HCT116 (cell line): ENCODE measurements around the gene ANKRD13D. TPM values are rescaled to one million over a fixed set of nuclear protein-coding genes. Genes with fewer than 3 reads are reported as not detected.

ENCODE experiments used
- ATAC-seq: fragments of 200-7000 bp; cut with Tn5 transposase; 2 replicates; pipeline ENCODE4 v1.9.1; 2020; ENCODE audit warnings: mild to moderate bottlenecking, moderate library complexity
- BruUV-seq: library from RNA; stranded (reverse); fragments of 400-500 nt; replicated peaks from 2 replicates; lab custom pipeline; 2021; lab: Mats Ljungman, UMichigan
- CTCF ChIA-PET: fragments of 300-600 bp; sonication (Branson Sonifier 250); formaldehyde crosslinking; loops from one replicate; lab custom pipeline; 2021; ENCODE audit warnings: antibody characterized with exemption; lab: Charles Lee
- POLR2A ChIA-PET: fragments of 300-600, 350-600 bp; sonication (Branson Sonifier 250); formaldehyde crosslinking; loops from one replicate; lab custom pipeline; 2021; ENCODE audit warnings: antibody characterized with exemption; lab: Charles Lee
- RAD21 ChIA-PET, 2 experiments: fragments of 300-600 bp; sonication (Branson Sonifier 250); formaldehyde crosslinking; loops; one replicate each; lab custom pipeline; 2023; ENCODE audit warnings: low total read pairs in 2 of 2; ENCODE audit not compliant: uncharacterized antibody in 2 of 2, unreplicated experiment in 2 of 2, low non-redundant PET in 1 of 2; lab: Charles Lee
- DNase-seq: peaks from one replicate; pipeline ENCODE4 v3.0.0-alpha.2; 2010; ENCODE audit warnings: low read depth, low spot score
- H2AFZ ChIP-seq: fragments of 200-600 bp; shearing (Covaris generic), sonication (generic); 2 replicates; pipeline ENCODE4 v1.6.1; 2017; ENCODE audit warnings: low read depth, mixed run types, mixed read lengths, antibody characterized with exemption, low read length; ENCODE audit not compliant: poor library complexity, severe bottlenecking
- H3K27ac ChIP-seq: 2 replicates; pipeline ENCODE4 v1.5.1; 2012; ENCODE audit warnings: low read depth, low read length
- H3K27me3 ChIP-seq: fragments of 200-600 bp; sonication (generic); 2 replicates; pipeline ENCODE4 v1.6.1; 2016; ENCODE audit warnings: mixed run types, low read length, mixed read lengths; ENCODE audit not compliant: insufficient read depth
- H3K36me3 ChIP-seq, 2 experiments: fragments of 200-500 bp in 1 of 2; fragments of 200-600 bp in 1 of 2; sonication (Bioruptor generic) in 1 of 2; sonication (generic) in 1 of 2; 2 replicates each; pipeline versions ENCODE4 v1.5.1 to v1.6.1; 2014 to 2016; ENCODE audit warnings: low read length in 2 of 2, inconsistent platforms in 1 of 2, mixed read lengths in 1 of 2, mixed run types in 1 of 2; ENCODE audit not compliant: insufficient read depth in 2 of 2, control insufficient read depth in 1 of 2
- H3K4me1 ChIP-seq, 2 experiments: fragments of 200-600 bp in 1 of 2; sonication (generic) in 1 of 2; 2 replicates each; pipeline versions ENCODE4 v1.5.1 to v1.6.1; 2012 to 2017; ENCODE audit warnings: low read length in 2 of 2, inconsistent platforms in 1 of 2, mild to moderate bottlenecking in 1 of 2, mixed read lengths in 1 of 2, mixed run types in 1 of 2, moderate library complexity in 1 of 2; ENCODE audit not compliant: insufficient read depth in 2 of 2, control insufficient read depth in 1 of 2
- H3K4me2 ChIP-seq: fragments of 200-600 bp; sonication (generic); 2 replicates; pipeline ENCODE4 v1.6.1; 2017; ENCODE audit warnings: mixed run types, low read length, mixed read lengths
- H3K4me3 ChIP-seq, 2 experiments: fragments of 200-600 bp in 1 of 2; sonication (generic) in 1 of 2; replicated peaks in 1 of 2; 2 replicates each; pipeline ENCODE4 v1.5.1; 2011 to 2016; ENCODE audit warnings: low read length in 2 of 2, control low read depth in 1 of 2, low read depth in 1 of 2, mild to moderate bottlenecking in 1 of 2, mixed read lengths in 1 of 2, mixed run types in 1 of 2
- H3K79me2 ChIP-seq: fragments of 200-600 bp; sonication (generic); 2 replicates; pipeline ENCODE4 v1.6.1; 2017; ENCODE audit warnings: mild to moderate bottlenecking, mixed run types, low read length, moderate library complexity, mixed read lengths; ENCODE audit not compliant: insufficient read depth
- H3K9ac ChIP-seq: fragments of 200-600 bp; sonication (generic); 2 replicates; pipeline ENCODE4 v1.6.1; 2016; ENCODE audit warnings: low read length, mixed read lengths
- H3K9me2 ChIP-seq: fragments of 200-600 bp; sonication (generic), shearing (Covaris generic); 2 replicates; pipeline ENCODE4 v1.6.1; 2017; ENCODE audit warnings: mixed run types, mild to moderate bottlenecking, moderate library complexity; ENCODE audit not compliant: insufficient read depth
- H3K9me3 ChIP-seq, 2 experiments: fragments of 200-500 bp in 1 of 2; fragments of 200-600 bp in 1 of 2; sonication (Bioruptor generic) in 1 of 2; sonication (generic) in 1 of 2; 2 replicates each; pipeline ENCODE4 v1.6.1; 2014 to 2017; ENCODE audit warnings: low read length in 2 of 2, mixed read lengths in 2 of 2, inconsistent platforms in 1 of 2, low read depth in 1 of 2, mild to moderate bottlenecking in 1 of 2, mixed run types in 1 of 2, moderate library complexity in 1 of 2; ENCODE audit not compliant: control insufficient read depth in 1 of 2, insufficient read depth in 1 of 2
- H4K20me1 ChIP-seq: fragments of 200-600 bp; sonication (generic), shearing (Covaris generic); 2 replicates; pipeline ENCODE4 v1.6.1; 2017; ENCODE audit warnings: mixed run types, mild to moderate bottlenecking, moderate library complexity; ENCODE audit not compliant: insufficient read depth
- CEBPB ChIP-seq: IDR thresholded peaks from 2 replicates; pipeline ENCODE4 v1.6.1; 2012; ENCODE audit warnings: low read depth
- ELF1 ChIP-seq: IDR thresholded peaks from 2 replicates; pipeline ENCODE4 v1.6.1; 2012; ENCODE audit warnings: low read depth, borderline replicate concordance
- FOSL1 ChIP-seq: IDR thresholded peaks from 2 replicates; pipeline ENCODE4 v1.6.1; 2012; ENCODE audit warnings: low read depth
- JUND ChIP-seq: IDR thresholded peaks from 2 replicates; pipeline ENCODE4 v1.6.1; 2012
- POLR2A ChIP-seq: IDR thresholded peaks from 2 replicates; pipeline ENCODE4 v1.7.0; 2011; ENCODE audit warnings: borderline replicate concordance; ENCODE audit not compliant: insufficient read depth, insufficient read length; ENCODE audit errors: extremely low read depth
- POLR2AphosphoS5 ChIP-seq: IDR thresholded peaks from 2 replicates; pipeline ENCODE4 v1.6.1; 2011; ENCODE audit warnings: mild to moderate bottlenecking, low read depth, low read length, moderate library complexity
- SP1 ChIP-seq: IDR thresholded peaks from 2 replicates; pipeline ENCODE4 v1.6.1; 2012; ENCODE audit warnings: low read depth
- SRF ChIP-seq: IDR thresholded peaks from 2 replicates; pipeline ENCODE4 v1.6.1; 2012; ENCODE audit warnings: low read depth
- TCF7L2 ChIP-seq: IDR thresholded peaks from 2 replicates; pipeline ENCODE4 v1.7.0; 2011; ENCODE audit warnings: borderline replicate concordance, inconsistent platforms; ENCODE audit not compliant: insufficient read depth, insufficient read length; ENCODE audit errors: extremely low read depth
- ZNF274 ChIP-seq: fragments of 200-500 bp; sonication (Bioruptor generic); IDR thresholded peaks from 2 replicates; pipeline ENCODE4 v1.6.1; 2014; ENCODE audit warnings: mild to moderate bottlenecking, low read depth, low read length, inconsistent platforms
- intact Hi-C: fragments of 100-400 bp; cut with micrococcal nuclease; formaldehyde crosslinking; loops from 2 replicates; pipeline ENCODE4 v1.10.0; 2022
- total RNA-seq: library from RNA; stranded (reverse); gene quantifications from one replicate; pipeline ENCODE4 v1.2.1, GENCODE V29; 2021; ENCODE audit not compliant: unreplicated experiment
- TF ChIP-seq, protein P1 (sequence below): IDR thresholded peaks from 2 replicates; pipeline ENCODE4 v1.6.1; 2012
- TF ChIP-seq, protein P2 (sequence below): IDR thresholded peaks from 2 replicates; pipeline ENCODE4 v1.6.1; 2012; ENCODE audit warnings: low read depth
- TF ChIP-seq, protein P3 (sequence below): IDR thresholded peaks from 2 replicates; pipeline ENCODE4 v1.6.1; 2012

The ANKRD13D gene
- total RNA-seq, 1 experiment from 2014 or later, result 61.1 TPM

DNA sequence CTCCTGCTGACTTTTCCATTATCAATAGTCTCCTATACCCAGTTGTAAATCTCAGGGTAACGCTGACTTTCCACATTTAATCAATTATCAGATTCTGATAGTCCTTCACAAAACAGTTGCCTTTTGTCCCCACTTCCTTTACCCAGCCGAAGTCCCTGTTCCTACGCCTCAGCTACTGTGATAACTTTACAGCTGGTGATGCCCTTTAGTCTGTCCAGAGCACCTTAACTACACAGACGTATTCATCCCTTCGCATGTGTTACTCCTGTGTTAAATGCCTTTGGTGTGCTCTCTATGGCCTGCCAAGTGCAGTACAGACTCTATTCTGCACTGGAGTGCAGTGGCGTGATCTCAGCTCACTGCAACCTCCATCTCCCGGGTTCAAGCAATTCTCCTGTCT is 34.4 kb downstream of the ANKRD13D start:
- Histone ChIP-seq H2AFZ (no peak overlapping the region), H3K36me3 (no peaks in the 10 kb centered on the region; a peak in 1 of 4 replicates), H3K4me1 (peaks cover 3 to 8% of the 10 kb centered on the region in 2 experiments; a peak in 2 of 4 replicates), H3K9me3 (no peaks in the 10 kb centered on the region), H3K4me2 (no peak overlapping the region), H3K9ac (no peak overlapping the region), H3K9me2 (no peaks in the 10 kb centered on the region), H3K79me2 (peaks cover 6% of the 10 kb centered on the region; the same call in 1 of the 2 replicates), H3K27ac (no peak overlapping the region), H4K20me1 (no peaks in the 10 kb centered on the region), H3K4me3 (no peak overlapping the region), H3K27me3 (no peaks in the 10 kb centered on the region)
- ChIA-PET RAD21 (no interaction called here), CTCF (interaction anchor here (0.9 kb wide), 1 partner anchor 22 kb away, joined by 3 read pairs; no protein-coding TSS in a partner anchor), POLR2A (no interaction called here)
- no peak for DNase-seq
- BruUV-seq, result no TSS peak
- intact Hi-C loops, result no loop called here
- ATAC-seq, result no peak
- TF ChIP-seq, protein P1, sequence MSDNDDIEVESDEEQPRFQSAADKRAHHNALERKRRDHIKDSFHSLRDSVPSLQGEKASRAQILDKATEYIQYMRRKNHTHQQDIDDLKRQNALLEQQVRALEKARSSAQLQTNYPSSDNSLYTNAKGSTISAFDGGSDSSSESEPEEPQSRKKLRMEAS, result no peak
- TF ChIP-seq, protein P2, sequence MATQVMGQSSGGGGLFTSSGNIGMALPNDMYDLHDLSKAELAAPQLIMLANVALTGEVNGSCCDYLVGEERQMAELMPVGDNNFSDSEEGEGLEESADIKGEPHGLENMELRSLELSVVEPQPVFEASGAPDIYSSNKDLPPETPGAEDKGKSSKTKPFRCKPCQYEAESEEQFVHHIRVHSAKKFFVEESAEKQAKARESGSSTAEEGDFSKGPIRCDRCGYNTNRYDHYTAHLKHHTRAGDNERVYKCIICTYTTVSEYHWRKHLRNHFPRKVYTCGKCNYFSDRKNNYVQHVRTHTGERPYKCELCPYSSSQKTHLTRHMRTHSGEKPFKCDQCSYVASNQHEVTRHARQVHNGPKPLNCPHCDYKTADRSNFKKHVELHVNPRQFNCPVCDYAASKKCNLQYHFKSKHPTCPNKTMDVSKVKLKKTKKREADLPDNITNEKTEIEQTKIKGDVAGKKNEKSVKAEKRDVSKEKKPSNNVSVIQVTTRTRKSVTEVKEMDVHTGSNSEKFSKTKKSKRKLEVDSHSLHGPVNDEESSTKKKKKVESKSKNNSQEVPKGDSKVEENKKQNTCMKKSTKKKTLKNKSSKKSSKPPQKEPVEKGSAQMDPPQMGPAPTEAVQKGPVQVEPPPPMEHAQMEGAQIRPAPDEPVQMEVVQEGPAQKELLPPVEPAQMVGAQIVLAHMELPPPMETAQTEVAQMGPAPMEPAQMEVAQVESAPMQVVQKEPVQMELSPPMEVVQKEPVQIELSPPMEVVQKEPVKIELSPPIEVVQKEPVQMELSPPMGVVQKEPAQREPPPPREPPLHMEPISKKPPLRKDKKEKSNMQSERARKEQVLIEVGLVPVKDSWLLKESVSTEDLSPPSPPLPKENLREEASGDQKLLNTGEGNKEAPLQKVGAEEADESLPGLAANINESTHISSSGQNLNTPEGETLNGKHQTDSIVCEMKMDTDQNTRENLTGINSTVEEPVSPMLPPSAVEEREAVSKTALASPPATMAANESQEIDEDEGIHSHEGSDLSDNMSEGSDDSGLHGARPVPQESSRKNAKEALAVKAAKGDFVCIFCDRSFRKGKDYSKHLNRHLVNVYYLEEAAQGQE, result no peak

DNA sequence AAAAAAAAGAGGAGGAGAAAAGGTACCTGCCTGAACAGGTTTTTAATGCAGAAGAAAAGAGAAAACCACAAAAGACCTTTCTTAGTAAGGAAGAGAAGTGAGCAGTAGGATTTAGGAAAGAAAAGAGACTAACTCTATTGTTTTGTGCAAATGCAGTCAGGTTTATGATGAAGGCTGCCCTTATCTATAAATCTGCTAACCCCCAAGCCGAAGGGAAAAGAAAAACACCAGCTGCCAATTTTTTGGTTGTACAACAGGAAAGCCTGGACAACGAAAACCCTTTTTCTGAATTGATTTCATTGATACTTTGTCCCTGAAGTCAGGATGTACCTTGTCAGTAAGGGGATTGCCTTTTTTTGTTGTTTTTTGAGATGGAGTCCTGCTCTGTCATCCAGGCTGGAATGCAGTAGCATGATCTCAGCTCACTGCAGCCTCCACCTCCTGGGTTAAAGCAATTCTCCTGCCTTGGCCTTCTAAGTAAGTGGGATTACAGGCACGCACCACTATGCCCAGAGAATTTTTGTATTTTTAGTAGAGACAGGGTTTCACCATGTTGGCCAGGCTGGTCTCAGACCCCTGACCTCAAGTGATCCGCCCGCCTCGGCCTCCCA is 43.1 kb downstream of the ANKRD13D start:
- DNase-seq, result no peak
- no peaks in the 10 kb centered on the region for H4K20me1 ChIP-seq
- no peaks in the 10 kb centered on the region for H3K4me1 ChIP-seq
- POLR2A ChIA-PET, result no interaction called here
- RAD21 ChIA-PET, result no interaction called here
- no TSS peak for BruUV-seq
- H3K4me3 ChIP-seq, result no peak overlapping the region
- no peak overlapping the region for H3K9ac ChIP-seq
- H3K79me2 ChIP-seq, result no peaks in the 10 kb centered on the region
- no peaks in the 10 kb centered on the region for H3K27me3 ChIP-seq
- no peak for ATAC-seq
- intact Hi-C loops, result no loop called here
- H3K9me3 ChIP-seq, result no peaks in the 10 kb centered on the region
- no peaks in the 10 kb centered on the region; a peak in 1 of 4 replicates for H3K36me3 ChIP-seq
- H2AFZ ChIP-seq, result no peak overlapping the region
- H3K9me2 ChIP-seq, result no peaks in the 10 kb centered on the region
- CTCF ChIA-PET, result no interaction called here
- no peak overlapping the region for H3K27ac ChIP-seq
- H3K4me2 ChIP-seq, result no peak overlapping the region
- TF ChIP-seq FOSL1 (no peak), ZNF274 (no peak), TCF7L2 (no peak), SP1 (no peak), POLR2AphosphoS5 (no peak), ELF1 (no peak), JUND (no peak), CEBPB (no peak), SRF (no peak), POLR2A (no peak)
- TF ChIP-seq, protein P2, result no peak
- TF ChIP-seq, protein P3, sequence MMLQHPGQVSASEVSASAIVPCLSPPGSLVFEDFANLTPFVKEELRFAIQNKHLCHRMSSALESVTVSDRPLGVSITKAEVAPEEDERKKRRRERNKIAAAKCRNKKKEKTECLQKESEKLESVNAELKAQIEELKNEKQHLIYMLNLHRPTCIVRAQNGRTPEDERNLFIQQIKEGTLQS, result no peak
